Measurements from ENCODE around the gene ARHGAP15.

Gene ARHGAP15

DNA sequence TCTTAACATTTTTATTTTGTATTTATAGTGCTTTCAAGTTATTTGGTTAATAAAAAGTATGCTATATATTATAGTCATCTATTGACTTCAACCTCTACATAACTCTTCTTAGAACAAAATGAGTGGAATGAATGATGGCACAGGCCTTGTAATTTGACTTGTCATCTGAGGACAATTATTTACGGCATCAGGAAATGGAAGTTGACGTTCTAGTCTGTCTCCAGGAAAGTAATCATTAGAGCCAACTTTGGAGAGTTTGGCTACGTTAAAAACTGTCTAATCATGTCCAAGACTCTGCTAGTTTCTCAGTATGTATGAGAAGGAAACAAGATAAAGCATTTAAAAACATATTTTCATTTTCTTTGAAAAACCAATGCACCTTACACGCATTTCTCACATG is 353.6 kb downstream of the ARHGAP15 start:
- in situ Hi-C loops (cut with MboI; ENCODE audit: low pct_unique_long_range_greater_than_20kb, low sequenced_read_pairs), result no loop called here
- DNase-seq, result no peak

DNA sequence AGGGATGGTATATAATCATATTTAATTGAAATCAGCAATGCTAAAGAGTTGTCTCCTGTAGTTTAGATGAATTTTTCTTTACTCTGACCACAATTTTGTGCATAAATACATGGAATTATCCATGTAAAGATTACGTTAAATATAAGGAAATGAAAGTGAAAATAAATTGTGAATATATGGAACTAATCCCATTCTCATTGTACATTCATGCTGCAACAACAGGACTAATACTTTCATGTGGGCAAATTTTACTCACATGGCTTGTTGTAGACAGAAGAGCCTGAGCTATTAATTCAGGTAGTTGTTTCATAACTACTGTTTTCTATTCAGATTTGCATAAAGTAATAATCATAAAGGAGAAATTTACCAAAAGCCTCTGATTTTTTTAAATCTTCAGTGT is 357.8 kb downstream of the ARHGAP15 start:
- in situ Hi-C loops (cut with MboI; ENCODE audit: low pct_unique_long_range_greater_than_20kb, low sequenced_read_pairs), result no loop called here
- DNase-seq, result no peak

DNA sequence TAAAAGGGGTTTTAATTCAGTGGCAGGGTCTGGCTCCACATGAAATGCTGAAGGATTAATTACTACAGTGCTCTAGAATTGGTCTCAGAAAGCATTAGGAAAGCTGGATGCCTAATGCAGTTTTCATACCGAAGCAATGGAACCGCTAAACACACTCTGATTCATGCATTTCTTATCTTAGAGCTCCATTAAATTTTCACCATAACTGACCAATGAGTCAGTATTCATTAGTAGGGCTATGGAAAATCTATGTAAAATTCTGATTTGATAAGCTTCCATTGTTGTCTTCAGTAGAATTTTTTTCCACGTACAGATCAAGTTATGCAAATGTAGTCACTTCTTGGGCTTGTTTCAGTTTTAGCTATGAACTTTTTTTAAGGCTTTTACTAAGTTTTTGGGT is 359.9 kb downstream of the ARHGAP15 start:
- no peak for DNase-seq
- in situ Hi-C loops (cut with MboI; ENCODE audit: low pct_unique_long_range_greater_than_20kb, low sequenced_read_pairs), result no loop called here

DNA sequence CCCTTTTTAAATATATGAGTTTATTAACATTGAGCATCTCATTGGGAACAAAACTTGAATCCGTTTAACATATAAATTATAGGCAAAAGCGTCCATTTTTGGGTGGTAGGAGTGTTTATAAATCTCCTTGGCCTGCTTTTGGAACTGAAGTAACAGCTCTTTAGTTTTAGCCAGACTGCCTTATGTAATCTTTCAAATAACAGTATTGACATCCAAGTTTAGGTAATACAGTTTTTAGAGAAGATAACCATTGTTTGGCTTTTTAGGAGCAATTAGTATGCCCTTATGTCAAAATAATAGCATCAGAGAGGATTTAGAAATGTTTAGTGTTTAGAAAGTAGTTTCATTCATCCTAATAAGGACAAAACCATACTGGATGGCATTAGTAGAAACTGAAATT is 361.9 kb downstream of the ARHGAP15 start:
- in situ Hi-C loops (cut with MboI; ENCODE audit: low pct_unique_long_range_greater_than_20kb, low sequenced_read_pairs), result no loop called here

DNA sequence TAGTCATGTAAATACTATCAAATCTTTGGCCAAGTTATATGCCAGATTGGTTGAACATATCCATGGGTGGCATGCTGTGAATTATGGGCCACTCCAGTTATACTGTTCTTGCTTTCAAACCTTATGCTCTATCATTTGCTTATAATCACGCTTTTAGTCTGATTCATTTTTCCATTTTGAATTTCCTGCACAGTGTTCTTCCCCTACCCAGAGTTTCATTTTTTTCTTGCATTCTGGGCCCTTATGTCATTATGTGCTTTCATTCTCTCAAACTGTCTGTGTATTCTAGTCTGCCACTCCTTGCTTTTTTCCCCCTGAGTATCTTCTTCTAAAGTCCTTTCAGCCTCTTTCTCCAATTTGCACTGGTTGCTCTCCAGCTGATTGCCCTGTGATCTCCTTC is 364.1 kb downstream of the ARHGAP15 start:
- in situ Hi-C loops (cut with MboI; ENCODE audit: low pct_unique_long_range_greater_than_20kb, low sequenced_read_pairs), result no loop called here
- no peak for DNase-seq

More for the DNA sequence above, 361.9 kb downstream of the ARHGAP15 start:
- DNase-seq, result no peak

DNA sequence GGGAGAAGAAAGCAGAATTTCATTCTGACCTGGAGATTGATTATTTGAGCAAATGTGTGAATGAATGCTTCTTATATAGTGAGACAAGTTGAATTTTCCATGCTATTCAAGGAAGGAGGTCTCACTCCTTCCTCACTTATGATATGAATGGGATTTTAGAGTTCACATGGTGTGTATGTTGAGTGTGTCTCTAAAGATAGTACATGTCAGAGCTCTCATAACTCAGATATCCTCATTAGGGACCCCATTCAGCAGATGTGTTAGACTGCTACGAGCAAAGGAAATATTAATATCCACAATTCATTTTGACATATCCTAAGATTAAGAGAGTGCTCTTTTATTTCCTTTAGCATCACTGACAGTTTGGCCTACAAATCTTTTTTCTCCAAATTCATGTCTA is 368.5 kb downstream of the ARHGAP15 start:
- in situ Hi-C loops (cut with MboI; ENCODE audit: low pct_unique_long_range_greater_than_20kb, low sequenced_read_pairs), result no loop called here
- no peak for DNase-seq

DNA sequence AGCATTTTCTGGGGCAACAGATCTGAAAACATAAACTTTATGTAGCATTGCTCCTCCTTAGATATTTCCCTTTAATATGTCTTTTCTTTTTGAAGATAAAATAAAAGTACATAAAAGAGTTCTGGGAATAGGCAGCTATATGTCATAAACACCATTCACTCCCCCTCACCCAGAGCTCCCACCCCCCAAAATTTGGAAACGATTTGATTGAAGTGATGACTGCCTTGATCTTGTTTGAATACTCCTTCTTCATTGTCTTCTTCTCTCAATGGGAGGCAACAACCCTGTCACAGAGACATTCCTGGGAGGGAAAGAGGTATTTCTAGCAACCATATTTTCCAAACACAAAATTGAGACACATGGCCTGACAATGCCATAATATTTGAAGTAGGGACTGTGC is 369.3 kb downstream of the ARHGAP15 start:
- in situ Hi-C loops (cut with MboI; ENCODE audit: low pct_unique_long_range_greater_than_20kb, low sequenced_read_pairs), result no loop called here
- DNase-seq, result no peak

DNA sequence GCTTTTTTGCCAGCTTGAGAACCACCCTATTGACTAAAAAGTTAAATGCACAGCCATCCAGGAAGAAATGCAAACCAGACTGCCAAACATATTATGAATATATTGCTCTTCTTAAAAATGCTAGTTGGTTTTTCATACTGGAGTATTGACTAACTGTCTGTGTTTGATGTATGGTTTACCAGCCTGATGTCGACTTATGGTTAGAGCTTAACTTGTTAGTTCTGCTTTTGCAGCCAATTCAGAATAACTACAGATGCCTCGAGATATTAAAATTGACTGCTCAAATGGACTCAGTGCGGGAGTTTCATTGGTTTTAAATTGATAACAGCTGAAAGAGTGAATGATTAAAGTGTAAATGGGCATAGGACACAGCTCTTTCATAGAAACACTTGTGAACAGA is 369.8 kb downstream of the ARHGAP15 start:
- peak; percentile 11 for DNase-seq
- in situ Hi-C loops (cut with MboI; ENCODE audit: low pct_unique_long_range_greater_than_20kb, low sequenced_read_pairs), result no loop called here

DNA sequence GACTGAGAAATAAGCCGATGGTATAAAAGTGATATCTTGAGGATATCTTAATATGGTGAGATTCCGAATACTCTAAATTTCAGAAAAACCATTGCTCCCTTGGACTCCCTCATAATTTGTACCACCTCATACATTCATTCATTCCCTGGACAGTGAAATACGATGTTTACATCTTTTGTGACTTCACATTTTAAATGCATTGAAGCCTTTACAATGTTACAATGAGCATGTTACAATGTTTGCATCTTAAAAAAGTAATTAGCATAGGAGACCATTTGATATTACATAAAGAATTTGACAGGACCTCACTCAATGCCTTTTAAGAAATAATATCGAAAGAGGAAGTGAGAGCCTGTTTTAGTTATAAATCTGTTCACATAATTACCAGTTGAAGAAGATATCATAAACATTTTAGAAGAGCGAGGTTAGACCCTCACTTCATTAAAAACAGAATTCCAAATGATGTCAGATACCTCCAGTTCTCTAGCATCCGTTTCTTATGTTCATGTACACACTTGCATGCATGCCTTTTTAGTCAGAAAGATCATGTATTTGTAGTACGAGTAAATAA is 372.0 kb downstream of the ARHGAP15 start:
- in situ Hi-C loops (cut with MboI; ENCODE audit: low pct_unique_long_range_greater_than_20kb, low sequenced_read_pairs), result no loop called here
- DNase-seq, result no peak

DNA sequence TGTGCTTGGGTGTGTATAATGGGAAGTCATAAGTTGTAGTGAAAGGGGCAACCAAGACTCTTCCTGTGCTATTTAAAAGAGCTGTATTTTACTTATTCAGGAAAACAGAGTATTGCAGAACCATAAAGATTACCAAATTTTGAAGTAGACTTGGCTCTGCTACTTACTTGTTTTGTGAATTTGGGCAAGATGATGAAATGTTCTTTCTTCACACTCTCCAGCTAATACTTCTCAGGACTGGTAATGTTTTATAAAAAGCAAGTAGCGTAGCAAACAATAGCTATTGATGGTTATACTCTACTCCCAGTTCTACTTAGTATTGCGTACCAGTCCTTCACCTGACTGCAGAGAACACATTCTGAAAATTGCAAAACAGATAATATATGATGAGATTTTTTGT is 374.1 kb downstream of the ARHGAP15 start:
- no peak for DNase-seq
- in situ Hi-C loops (cut with MboI; ENCODE audit: low pct_unique_long_range_greater_than_20kb, low sequenced_read_pairs), result no loop called here

DNA sequence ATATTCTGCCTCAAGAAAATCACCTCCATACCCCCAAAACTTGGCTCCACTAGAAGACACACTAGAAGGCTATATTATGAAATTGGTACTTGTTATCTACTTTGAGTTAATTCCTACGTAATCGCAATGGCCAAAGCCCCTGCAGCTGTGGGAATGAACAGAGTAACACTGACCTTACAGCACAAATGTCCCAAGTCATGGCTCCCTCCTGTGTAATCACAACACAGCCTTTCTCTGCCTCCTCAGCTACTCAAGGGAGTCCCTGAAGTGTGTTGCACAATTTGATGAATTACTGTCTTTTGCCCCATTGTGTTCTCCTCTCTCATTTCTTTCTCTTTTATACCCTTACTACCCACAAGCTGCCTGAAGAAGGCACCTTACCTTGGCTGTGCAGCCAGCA is 375.2 kb downstream of the ARHGAP15 start:
- no peak for DNase-seq
- in situ Hi-C loops (cut with MboI; ENCODE audit: low pct_unique_long_range_greater_than_20kb, low sequenced_read_pairs), result no loop called here

DNA sequence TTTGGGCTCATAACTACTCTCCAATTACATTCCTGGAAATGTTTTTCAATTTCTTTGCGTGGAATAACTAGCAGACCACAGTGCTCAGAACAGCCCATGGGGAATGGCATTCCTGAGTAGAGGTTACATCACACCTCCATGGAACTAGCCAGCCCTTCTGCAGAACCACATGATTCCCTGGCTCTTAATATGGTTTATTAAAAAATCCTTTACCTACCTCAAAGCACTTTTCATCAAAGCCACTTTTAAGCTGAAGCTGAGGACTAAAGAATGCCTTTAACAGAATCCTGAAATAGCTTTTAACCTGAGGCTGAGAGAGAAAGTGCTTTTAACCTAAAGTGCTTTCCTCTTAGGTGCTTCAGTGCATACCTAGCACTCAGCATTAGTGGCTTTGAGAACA is 376.3 kb downstream of the ARHGAP15 start:
- in situ Hi-C loops (cut with MboI; ENCODE audit: low pct_unique_long_range_greater_than_20kb, low sequenced_read_pairs), result no loop called here
- DNase-seq, result no peak

DNA sequence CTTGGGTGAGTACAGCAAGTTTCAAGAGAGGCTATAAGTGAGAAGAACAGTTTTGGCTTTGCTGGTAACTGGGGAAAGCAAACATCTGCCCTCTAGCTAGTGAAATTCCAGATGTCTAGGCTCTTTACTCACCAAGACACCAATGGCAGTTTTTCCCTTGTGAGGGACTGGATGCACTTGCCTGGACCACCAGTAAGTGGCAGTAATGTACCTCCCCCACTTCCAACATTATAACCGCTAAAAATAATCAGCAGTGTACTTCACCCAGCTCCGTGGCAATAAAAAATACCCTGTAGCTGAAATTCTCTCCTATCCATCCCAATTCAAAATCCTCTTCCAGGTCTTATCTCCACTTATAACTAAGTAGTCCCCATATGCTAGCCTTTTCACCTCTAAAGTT is 383.9 kb downstream of the ARHGAP15 start:
- in situ Hi-C loops (cut with MboI; ENCODE audit: low pct_unique_long_range_greater_than_20kb, low sequenced_read_pairs), result no loop called here
- DNase-seq, result peak; percentile 41

DNA sequence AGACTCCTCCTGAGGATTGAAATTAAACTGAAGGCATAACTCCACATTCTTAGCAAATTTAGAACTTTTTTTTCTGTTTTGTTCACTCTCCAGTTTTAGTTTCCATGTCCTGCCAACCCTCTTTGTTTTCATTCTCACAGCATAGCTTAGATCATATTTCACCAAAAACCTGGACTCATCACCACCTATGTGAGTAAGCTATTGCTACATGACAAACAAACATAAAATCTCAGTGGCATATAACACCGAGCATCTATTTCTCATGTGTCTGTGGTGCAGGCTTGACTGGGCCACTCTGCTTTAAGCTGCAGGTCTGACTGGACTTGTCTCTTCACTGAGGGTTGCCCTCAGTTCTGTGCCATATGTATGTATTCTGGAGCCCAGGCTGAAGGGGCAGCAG is 385.2 kb downstream of the ARHGAP15 start:
- DNase-seq, result no peak
- in situ Hi-C loops (cut with MboI; ENCODE audit: low pct_unique_long_range_greater_than_20kb, low sequenced_read_pairs), result no loop called here

DNA sequence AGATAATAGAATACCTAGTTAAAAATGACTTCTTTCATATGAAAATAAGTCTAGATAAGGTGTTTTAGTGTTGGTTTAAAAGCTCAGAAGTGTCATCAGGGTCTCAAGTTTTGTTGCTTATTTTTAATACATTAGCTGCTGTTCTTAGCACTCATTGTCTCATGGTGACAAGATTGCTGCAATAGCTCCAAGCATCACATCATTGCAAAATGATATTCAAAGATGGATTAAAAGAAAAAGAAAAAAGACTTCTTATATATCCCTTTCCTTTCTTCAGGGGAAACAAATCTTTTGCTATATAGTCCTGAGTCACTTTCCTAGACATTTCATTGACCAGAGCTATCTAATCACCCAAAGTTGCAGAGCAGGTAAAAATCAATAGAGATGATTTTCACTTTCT is 386.1 kb downstream of the ARHGAP15 start:
- no peak for DNase-seq
- in situ Hi-C loops (cut with MboI; ENCODE audit: low pct_unique_long_range_greater_than_20kb, low sequenced_read_pairs), result no loop called here

DNA sequence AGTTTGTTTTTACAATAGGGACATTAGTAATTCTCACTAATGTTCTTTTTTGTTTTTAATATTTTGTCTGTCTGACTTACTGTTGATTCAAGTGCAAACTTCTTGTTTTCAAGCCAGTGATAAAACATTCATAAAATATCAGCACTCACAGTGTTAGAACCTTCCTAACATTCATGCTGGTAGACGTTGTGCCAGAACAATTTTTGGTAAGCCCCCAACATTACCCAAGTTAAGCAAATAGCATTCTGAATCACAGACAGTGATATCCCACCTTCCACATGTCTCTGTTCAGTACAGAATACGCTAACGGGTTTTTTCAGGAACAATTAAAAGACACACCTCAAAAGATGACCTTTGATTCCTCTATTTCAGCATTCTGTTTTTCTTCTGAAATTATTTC is 390.3 kb downstream of the ARHGAP15 start:
- in situ Hi-C loops (cut with MboI; ENCODE audit: low pct_unique_long_range_greater_than_20kb, low sequenced_read_pairs), result no loop called here
- DNase-seq, result no peak

DNA sequence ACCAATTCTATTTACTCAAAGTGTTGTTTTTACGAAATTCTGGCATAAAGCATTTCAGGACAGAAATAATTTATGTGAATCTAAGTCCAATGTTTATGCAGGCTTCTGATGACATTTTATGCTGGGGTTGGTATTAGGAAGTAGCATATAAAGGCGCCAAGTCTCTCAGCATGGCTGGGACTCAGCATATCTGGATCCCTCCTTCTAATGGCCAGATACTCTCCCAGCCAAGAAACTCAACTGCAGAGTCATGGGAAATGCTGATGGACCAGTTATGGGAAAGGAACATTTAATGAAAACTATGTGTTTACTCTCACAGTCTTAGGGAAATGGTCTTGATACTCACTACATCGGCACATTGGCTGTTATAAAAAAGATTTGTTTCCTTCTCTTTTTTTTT is 392.2 kb downstream of the ARHGAP15 start:
- no peak for DNase-seq
- in situ Hi-C loops (cut with MboI; ENCODE audit: low pct_unique_long_range_greater_than_20kb, low sequenced_read_pairs), result no loop called here

DNA sequence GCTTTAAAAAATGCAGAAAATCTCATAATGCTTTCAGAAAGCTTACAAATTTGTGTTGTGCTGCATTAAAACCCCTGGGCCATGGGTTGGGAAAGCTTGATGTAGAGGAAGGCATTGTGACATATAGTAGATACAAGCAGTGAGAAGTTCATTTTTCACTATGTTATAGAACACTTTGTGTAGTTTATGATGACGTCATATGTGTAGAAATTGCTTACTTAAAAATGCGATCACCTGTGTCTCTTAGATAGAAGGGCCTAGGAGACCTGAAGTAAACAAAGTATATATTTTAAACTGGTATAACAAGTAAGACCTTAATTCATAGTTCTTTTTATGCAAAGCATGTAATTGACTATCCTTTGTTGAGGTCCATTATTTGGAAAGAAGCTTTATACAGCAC is 393.5 kb downstream of the ARHGAP15 start:
- DNase-seq, result no peak
- in situ Hi-C loops (cut with MboI; ENCODE audit: low pct_unique_long_range_greater_than_20kb, low sequenced_read_pairs), result no loop called here

DNA sequence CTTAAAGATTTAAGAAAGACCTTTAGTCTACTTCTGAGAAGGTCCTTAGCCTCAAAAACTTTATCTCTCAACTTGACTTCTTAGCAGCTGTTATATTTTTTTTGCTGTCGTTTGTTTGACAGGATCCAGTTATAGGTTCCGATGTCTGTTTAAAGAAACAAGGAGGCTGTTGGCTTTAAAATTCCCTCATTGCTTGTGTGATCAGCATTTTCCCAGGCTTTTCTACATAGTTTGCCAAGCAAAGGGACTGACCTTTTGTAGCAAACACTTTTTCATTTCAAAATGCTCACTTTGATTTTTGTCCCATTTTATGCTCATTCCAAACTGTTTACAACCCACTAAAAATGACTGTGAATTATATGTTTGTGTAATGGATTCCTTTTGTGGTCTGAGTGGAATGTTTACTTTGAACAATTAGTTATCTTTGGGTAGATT is 394.9 kb downstream of the ARHGAP15 start:
- DNase-seq, result no peak
- in situ Hi-C loops (cut with MboI; ENCODE audit: low pct_unique_long_range_greater_than_20kb, low sequenced_read_pairs), result no loop called here

DNA sequence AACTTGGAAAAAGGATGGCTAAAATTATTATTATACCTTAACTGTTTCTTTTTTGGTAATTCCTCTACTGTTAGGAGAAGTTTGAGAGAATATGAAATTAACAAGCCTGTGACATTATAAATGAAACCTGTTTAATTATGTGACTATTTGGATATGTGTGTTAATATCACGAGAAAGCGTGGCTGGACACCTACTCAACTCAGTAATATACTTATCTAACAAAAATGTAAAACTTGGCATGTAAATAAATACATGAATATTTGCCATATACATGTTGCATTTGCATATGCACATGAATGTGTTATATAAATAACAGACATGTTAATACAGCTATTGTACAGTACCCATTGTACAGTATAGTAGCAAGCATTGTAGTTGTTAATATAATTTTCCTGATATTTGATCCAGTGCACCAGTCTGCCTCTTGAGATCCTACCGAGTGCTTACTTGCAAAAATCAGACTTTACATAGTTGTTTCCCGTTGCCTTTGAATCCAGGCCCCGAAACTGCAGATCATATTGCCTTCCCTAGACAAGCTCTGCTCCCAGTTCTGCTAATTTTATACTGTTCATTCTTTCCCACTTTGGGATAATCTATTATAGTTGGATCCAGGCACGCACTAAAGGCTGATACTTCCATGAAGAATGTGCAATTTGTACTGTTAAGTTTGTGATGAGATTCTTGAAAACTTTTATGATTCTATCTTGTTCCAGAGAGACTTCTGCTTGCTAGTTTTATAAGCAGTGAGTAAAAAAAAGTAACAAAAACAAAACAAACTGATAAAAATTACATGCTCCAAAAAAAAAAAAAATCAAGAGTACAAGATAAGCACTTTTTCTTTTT is 395.6 kb downstream of the ARHGAP15 start:
- no peak for DNase-seq

DNA sequence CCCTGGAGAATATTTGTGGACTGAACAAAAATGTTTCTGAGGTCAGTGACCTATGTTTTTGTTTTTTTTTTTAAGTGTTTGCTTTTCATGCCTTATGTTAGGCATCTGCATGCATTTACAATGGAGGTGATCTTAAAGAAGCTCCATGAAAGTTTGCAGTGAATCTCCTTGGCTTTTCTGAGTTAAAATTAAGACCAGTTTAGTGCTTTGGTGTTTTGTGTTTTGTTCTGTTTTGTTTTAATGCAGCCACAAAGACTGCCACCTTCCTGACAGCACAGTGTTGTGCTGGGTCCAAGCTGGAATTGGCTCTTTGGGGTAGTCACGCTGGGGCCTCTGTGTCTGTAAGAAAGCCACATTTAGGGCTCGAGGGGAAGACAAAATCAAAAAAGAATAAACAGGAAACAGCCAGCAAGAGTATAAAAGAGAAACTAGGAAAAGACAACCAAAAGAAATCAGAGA is 396.2 kb downstream of the ARHGAP15 start:
- in situ Hi-C loops (cut with MboI; ENCODE audit: low pct_unique_long_range_greater_than_20kb, low sequenced_read_pairs), result no loop called here
- DNase-seq, result no peak

More for the DNA sequence above, 395.6 kb downstream of the ARHGAP15 start:
- in situ Hi-C loops (cut with MboI; ENCODE audit: low pct_unique_long_range_greater_than_20kb, low sequenced_read_pairs), result no loop called here

All from KBM-7 (cell line).